ENCODE data around the gene MMD2. TPM values are rescaled to one million over a fixed set of nuclear protein-coding genes. Genes with fewer than 3 reads are reported as not detected.

The MMD2 gene
- total and polyA plus RNA-seq, 4 donors = not detected

DNA sequence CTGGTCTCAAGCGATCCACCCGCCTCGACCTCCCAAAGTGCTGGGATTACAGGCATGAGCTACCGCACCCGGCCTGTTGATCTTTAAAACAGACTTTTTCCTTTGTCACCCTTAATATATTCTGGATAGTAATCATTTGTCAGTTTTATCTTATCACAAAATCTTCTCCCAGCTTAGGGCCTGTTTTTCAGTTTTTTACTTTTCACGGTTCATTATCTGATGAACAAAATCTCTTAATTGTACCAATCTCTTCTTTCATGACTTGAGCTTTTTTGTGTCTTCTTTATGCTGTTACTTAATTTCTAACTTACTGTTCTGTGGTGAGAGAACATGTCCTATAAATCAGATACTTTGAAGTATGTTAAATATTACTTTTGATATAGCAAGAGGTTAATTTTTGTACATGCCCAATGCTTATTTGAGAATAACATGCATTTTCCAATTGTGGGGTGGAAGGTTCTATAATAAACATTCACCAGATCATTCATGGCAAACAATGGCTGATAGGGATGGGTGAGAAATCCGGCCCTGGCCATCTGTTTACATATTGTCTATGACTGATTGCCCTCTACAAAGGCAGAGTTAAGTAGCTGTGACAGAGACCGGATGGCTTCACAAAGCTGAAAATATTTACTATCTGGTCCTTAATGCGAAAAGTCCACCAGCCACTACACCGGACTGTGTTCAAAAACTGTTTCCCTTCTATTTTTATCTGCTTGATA is 102.5 kb downstream of the MMD2 start:
- no peaks in the 10 kb centered on the region for H3K27me3 ChIP-seq (ENCODE audit: control insufficient read depth in 3 of 3, insufficient read depth in 3 of 3, low read length in 2 of 3)
- no peak overlapping the region for H3K4me3 ChIP-seq
- no peak overlapping the region for H3K27ac ChIP-seq (ENCODE audit: low read depth in 1 of 2, low read length in 1 of 2)
- H3K9ac ChIP-seq (ENCODE audit: insufficient read depth in 1 of 2, low read length in 2 of 2) = no peak overlapping the region
- peaks cover 0 to 5% (median 4%) of the 10 kb centered on the region in 5 donors for H3K4me1 ChIP-seq (ENCODE audit: control insufficient read depth in 5 of 5, insufficient read depth in 5 of 5, low read length in 5 of 5)
- ATAC-seq (ENCODE audit: insufficient read depth, low FRiP score) = no peak
- peak in 2 of 3 donors; percentile 79 to 89 for DNase-seq
- peaks cover 0 to 3% (median under 1%) of the 10 kb centered on the region in 4 donors for H3K36me3 ChIP-seq (ENCODE audit: control insufficient read depth in 4 of 4, insufficient read depth in 4 of 4, low read length in 4 of 4)
- WGBS, 2 donors = 69 to 77% methylated on average over 10 of the region's 10 CpGs
- TF ChIP-seq, protein P1, sequence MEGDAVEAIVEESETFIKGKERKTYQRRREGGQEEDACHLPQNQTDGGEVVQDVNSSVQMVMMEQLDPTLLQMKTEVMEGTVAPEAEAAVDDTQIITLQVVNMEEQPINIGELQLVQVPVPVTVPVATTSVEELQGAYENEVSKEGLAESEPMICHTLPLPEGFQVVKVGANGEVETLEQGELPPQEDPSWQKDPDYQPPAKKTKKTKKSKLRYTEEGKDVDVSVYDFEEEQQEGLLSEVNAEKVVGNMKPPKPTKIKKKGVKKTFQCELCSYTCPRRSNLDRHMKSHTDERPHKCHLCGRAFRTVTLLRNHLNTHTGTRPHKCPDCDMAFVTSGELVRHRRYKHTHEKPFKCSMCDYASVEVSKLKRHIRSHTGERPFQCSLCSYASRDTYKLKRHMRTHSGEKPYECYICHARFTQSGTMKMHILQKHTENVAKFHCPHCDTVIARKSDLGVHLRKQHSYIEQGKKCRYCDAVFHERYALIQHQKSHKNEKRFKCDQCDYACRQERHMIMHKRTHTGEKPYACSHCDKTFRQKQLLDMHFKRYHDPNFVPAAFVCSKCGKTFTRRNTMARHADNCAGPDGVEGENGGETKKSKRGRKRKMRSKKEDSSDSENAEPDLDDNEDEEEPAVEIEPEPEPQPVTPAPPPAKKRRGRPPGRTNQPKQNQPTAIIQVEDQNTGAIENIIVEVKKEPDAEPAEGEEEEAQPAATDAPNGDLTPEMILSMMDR (IDR thresholded peaks at IDR 0.05; ENCODE audit: control extremely low read depth, extremely low read depth) = no peak
- peaks cover 0 to 2% (median under 1%) of the 10 kb centered on the region in 4 donors for H3K9me3 ChIP-seq (ENCODE audit: control insufficient read depth in 4 of 4, insufficient read depth in 3 of 4, low read length in 3 of 4)

Small RNA genes lying within 50 kb of the gene (small RNA-seq; reads per million reads assigned to genes)
- gene AC092032.1 (ENCODE audit: low replicate concordance) = not detected

Other genes starting within 250 kb of the MMD2 start
- gene AP5Z1, start 183.6 kb downstream of the MMD2 start, total RNA-seq = 10 to 100 TPM; 21.2 to 58.5 TPM
- gene AP5Z1, start 183.6 kb downstream of the MMD2 start, polyA plus RNA-seq = 10 to 100 TPM; 60.2 to 62.4 TPM
- gene PAPOLB, start 97.2 kb downstream of the MMD2 start, total RNA-seq = 1 to 10 TPM in 1 of 2 donors, under 1 TPM in 1; 0.25 to 1.9 TPM
- under 1 TPM; 0.01 to 0.04 TPM for gene PAPOLB, start 97.2 kb downstream of the MMD2 start, polyA plus RNA-seq
- gene RADIL, start 75.5 kb downstream of the MMD2 start, total RNA-seq = 1 to 10 TPM; 6.6 to 9.3 TPM
- gene RADIL, start 75.5 kb downstream of the MMD2 start, polyA plus RNA-seq = 1 to 10 TPM; 3.7 to 6.0 TPM
- gene RBAK, start 86.7 kb upstream of the MMD2 start, total RNA-seq = 10 to 100 TPM; 10.2 to 19.9 TPM
- 1 to 10 TPM; 3.3 to 3.4 TPM for gene RBAK, start 86.7 kb upstream of the MMD2 start, polyA plus RNA-seq
- gene WIPI2, start 231.0 kb upstream of the MMD2 start, total RNA-seq = 10 to 100 TPM; 50.4 to 60.1 TPM
- gene WIPI2, start 231.0 kb upstream of the MMD2 start, polyA plus RNA-seq = 10 to 100 TPM; 27.2 to 31.3 TPM